Spinal cord (tissue), 10 donors: ENCODE measurements around the gene HOXC5. TPM values are rescaled to one million over a fixed set of nuclear protein-coding genes. Genes with fewer than 3 reads are reported as not detected.
A peak's percentile ranks its signal among the peaks of the same experiment; 100 is the strongest.

Experiments
- DNase-seq, 6 donors: peaks; one replicate each; pipeline versions ENCODE4 v3.0.0 to v3.0.0-alpha.2; 2013 to 2015; ENCODE audit warnings: low spot score in 6 of 6, low read depth in 4 of 6
- H3K27ac ChIP-seq: one replicate; pipeline ENCODE4 v1.5.1; 2013; ENCODE audit warnings: low read depth, low read length, control low read depth
- H3K27me3 ChIP-seq: one replicate; pipeline ENCODE4 v1.6.1; 2013; ENCODE audit warnings: low read length; ENCODE audit not compliant: control insufficient read depth, insufficient read depth
- H3K36me3 ChIP-seq: one replicate; pipeline ENCODE4 v1.6.1; 2013; ENCODE audit warnings: low read length; ENCODE audit not compliant: control insufficient read depth, insufficient read depth
- H3K4me1 ChIP-seq: one replicate; pipeline ENCODE4 v1.6.1; 2013; ENCODE audit warnings: low read length; ENCODE audit not compliant: control insufficient read depth, insufficient read depth
- H3K4me3 ChIP-seq: one replicate; pipeline ENCODE4 v1.5.1; 2013; ENCODE audit warnings: low read depth, low read length, control low read depth
- H3K9me3 ChIP-seq: one replicate; pipeline ENCODE4 v1.6.1; 2013; ENCODE audit warnings: low read length; ENCODE audit not compliant: control insufficient read depth, insufficient read depth
- WGBS: methylation state at CpG from one replicate; pipeline ENCODE4 v1.1.5; 2013; ENCODE audit warnings: missing lambda C conversion rate; ENCODE audit not compliant: insufficient coverage; 5-methylcytosine and 5-hydroxymethylcytosine counted together
- polyA plus RNA-seq, 2 donors: library from polyadenylated mRNA; unstranded; fragments of 120-200 nt; gene quantifications; one replicate each; pipeline ENCODE4 v1.2.1, GENCODE V29; 2013; ENCODE audit not compliant: insufficient read length in 2 of 2
- total RNA-seq, 2 donors: library from RNA; depleted of rRNA in 1 of 2; stranded (reverse); fragments of 120-200 nt in 1 of 2; fragments of >200 nt in 1 of 2; gene quantifications; one replicate each; pipeline versions ENCODE4 v1.2.3 to v1.2.4, GENCODE V29; 2013 to 2014
- donor health status: healthy.

HOXC5 gene
- total and polyA plus RNA-seq, 4 donors = 2.4 to 16.3 (median 8.1) TPM

DNA sequence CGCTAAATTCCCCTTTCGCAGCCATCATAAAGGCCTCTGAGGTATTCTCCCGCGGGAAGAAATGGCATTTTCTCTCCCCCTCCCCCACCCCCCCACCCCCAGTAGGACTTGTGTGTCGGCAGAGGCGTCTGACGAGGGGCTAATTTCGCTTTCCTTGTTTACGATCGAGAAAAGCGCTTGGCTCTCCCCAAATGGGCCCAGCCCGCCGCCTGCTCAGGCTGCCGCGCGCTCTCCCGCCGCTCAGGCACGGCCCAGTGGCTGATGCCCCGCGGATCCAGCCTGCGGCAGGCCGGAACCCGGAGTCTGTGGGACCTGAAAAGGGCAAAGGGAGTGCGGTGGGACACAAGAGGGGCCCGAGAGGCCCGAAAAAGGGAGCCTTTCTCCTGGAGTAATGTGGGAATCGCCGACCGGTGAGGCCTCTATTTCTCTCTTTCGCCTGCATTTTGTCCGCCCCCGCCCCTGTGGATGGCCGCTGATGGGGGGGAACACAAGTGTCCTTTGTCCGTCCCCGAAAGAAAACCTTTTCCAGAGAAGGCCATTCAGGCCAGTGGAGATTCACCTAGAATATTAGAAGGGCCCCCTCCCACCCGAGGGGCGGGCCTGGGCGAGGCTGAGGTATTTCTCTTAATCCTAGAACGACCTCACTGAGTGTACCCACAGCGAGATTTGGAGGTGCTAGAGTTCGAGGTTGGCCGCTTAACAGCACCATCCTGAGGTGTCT, 13.6 kb upstream of the HOXC5 start:
- H3K27me3 ChIP-seq = no peaks in the 10 kb centered on the region
- peak overlapping the region; percentile 100 for H3K27ac ChIP-seq
- peak in 1 of 6 donors; percentile 78 for DNase-seq
- H3K4me1 ChIP-seq = peaks cover 89% of the 10 kb centered on the region
- no peaks in the 10 kb centered on the region for H3K36me3 ChIP-seq
- peak overlapping the region; percentile 88 for H3K4me3 ChIP-seq
- H3K9me3 ChIP-seq = no peaks in the 10 kb centered on the region
- WGBS = 11% methylated on average over 31 of the region's 43 CpGs

DNA sequence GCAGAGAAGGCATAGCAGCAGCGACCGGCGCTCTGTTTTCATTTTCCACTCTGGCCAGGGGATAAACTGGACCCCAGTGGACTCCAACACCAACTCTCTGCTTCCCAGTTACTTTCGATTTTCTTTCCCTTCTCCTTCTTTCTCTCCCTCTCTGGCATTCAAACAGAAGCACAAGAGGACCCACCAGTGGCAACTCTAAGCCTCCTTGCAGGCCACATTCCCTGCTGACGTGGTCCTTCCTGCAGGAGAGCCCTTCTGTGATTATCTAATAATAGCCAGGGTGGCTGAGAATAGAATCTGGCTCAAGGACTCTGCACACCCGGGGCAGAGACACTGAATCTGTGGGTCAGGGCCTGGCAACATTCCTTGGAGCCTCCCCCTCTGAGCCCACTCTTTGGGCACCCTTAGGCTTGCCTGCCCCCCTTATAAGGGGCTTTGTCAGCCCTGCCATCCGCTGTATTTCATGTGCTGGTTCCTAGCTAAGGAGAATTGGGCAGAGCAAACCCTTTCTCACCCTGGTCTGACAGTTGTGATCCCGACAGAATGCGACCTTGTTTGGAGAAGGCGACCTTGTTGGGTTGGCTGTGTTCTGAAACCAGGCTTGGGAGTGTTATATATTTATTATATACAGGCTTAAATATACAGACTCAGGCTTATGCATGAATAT, 12.8 kb upstream of the HOXC5 start:
- peak overlapping the region; percentile 88 for H3K4me3 ChIP-seq
- H3K27ac ChIP-seq = peak overlapping the region; percentile 100
- no peaks in the 10 kb centered on the region for H3K36me3 ChIP-seq
- H3K27me3 ChIP-seq = no peaks in the 10 kb centered on the region
- DNase-seq = peak in 1 of 6 donors; percentile 53
- 22% methylated on average over 7 of the region's 10 CpGs for WGBS
- H3K4me1 ChIP-seq = peaks cover 89% of the 10 kb centered on the region
- no peaks in the 10 kb centered on the region for H3K9me3 ChIP-seq

DNA sequence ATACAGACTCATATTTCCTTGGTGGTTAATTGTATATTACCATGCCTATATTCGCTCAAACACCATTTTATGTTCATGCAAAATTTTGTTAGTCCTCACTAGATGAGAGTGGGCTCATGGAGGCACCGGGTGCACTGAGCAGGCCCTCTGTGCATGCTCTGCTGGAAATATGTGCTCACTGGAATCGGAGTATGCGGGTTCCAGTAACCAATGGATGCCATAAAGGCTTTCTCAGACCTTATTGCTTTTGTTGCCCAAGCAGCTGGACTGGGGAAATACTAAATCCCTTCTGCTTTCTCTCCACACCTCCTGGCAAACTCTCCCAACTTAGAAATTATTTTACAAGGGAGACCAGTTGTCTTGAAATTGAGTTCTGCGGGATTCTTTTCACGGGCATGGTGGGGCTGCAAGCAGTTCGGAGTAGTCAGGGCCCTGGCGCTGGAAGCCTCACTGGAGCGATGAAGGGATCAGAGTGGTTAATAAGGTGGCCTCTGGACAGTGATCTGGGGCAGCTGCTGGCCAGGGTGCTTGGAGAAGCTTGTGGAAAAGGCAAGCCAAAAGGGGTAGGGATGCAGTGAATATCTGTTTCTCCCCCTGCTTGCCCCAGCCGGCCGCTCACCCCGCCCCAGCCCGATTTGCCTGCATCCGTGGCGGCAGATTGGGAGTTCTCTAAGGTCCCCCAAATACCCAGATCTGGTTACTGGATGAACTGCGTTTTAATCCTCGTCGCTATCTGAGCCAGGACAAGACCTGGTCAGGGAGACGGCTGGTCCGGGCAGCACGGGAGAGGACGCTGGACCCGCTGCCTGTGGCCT, 12.1 kb upstream of the HOXC5 start:
- WGBS = 31% methylated on average over 22 of the region's 23 CpGs
- H3K4me3 ChIP-seq = peak overlapping the region; percentile 88
- H3K9me3 ChIP-seq = no peaks in the 10 kb centered on the region
- no peaks in the 10 kb centered on the region for H3K36me3 ChIP-seq
- H3K27ac ChIP-seq = peak overlapping the region; percentile 100
- DNase-seq = peak in 1 of 6 donors; percentile 60
- H3K27me3 ChIP-seq = no peaks in the 10 kb centered on the region
- H3K4me1 ChIP-seq = peaks cover 86% of the 10 kb centered on the region

DNA sequence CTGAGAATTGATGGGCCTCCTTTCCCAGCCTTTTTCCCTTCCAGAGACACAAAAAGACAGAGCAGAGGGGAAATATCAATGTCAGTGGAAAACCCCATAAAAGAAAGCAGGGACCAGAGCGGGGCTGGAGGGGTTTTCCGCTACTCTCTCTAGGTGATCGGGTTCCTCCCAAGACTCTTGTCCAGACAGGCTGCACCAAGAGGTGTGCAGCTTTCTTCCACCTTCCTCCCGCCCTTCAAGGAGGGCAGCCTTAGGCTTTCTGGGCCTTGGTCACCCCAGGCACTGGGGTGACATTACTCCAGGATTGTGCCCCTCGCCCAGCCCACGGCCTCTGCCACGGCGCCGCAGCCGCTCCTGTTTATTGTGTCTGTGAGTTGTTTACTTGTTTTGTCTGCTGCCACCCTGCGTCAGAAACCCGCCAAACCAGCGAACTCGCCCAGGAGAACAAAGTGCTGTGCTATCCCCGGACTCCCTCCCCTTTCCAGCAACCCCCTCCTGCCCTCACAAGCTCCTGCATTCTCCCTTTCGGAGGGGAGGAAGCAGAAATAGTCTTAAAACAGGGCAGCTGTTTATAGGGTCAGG, 11.3 kb upstream of the HOXC5 start:
- H3K4me3 ChIP-seq = peak overlapping the region; percentile 88
- no peaks in the 10 kb centered on the region for H3K27me3 ChIP-seq
- WGBS = 20% methylated on average over 3 of the region's 16 CpGs

DNA sequence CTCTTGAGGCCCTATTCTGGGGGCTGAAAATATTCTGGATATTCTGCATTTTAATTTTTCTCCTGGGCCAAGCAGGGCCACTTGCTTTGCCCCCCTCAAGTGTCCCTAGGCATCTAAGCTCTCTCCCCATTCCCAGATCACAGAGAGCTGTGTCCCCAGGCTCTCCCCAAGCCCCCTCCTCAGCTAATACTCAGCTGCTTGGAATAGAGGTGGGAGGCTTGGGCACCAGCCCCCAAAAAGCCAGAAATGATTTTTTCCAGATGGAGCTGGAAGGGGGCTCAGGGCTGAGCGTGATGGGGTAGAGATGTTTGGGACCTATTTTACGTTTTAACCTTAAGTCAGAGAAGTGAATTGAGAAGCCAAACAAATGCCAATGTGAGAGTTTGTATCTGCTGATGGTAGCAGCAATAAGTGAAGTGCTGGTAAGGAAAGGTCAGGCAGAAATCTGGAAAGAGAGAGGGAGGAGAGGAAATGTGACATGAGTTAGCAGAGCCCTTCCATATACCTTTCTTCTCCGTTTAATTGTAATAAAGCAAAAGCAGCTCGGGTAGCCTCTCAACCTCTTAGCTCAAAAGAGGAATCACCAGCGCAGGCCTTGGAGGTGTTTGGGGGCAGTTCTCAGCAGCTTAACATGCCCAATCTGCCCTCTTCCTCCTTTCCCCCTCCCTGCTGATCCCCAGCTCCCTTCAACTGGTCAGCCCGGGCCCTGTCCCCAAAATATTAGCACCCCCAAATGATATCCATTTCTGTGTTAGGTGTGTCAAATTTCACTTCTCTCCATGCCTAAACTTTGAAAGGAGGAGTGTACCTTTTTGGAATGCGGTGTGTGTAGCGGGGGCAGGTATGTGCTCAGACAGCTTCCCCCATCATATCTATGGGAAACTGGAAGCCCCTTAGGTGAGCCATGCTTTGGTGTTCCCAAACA, 9.6 kb upstream of the HOXC5 start:
- DNase-seq = peak in 1 of 6 donors; percentile 40
- WGBS = 31% methylated on average over 2 of the region's 8 CpGs
- Histone ChIP-seq H3K36me3 (no peaks in the 10 kb centered on the region), H3K27ac (peak overlapping the region; percentile 100), H3K4me3 (peak overlapping the region; percentile 39), H3K9me3 (no peaks in the 10 kb centered on the region), H3K4me1 (peaks cover 84% of the 10 kb centered on the region), H3K27me3 (no peaks in the 10 kb centered on the region)

More for the DNA sequence above, 11.3 kb upstream of the HOXC5 start:
- Histone ChIP-seq H3K4me1 (peaks cover 85% of the 10 kb centered on the region), H3K9me3 (no peaks in the 10 kb centered on the region), H3K36me3 (no peaks in the 10 kb centered on the region), H3K27ac (peak overlapping the region; percentile 100)
- DNase-seq = peak in 2 of 6 donors; percentile 79 to 95

DNA sequence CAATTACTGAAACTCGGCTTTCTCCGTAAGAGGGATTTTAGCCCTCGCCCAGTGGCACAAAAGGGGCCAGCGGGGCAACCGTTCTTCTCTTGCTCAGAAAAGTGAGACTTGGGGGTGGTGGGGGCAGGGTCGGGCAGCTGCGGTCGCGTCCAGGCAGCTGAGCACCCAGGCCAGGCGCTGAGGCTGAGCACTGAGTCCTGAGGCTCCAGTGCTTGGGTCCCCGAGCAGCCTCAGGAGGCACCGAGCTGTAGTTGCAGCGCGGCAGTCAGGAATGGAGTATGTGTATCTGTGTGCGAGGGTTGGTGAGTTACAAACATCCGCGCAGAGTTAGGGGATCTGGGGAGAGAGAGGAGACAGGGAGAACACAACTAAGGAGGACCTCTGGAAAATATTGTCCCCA, 8.7 kb upstream of the HOXC5 start:
- peaks cover 4% of the 10 kb centered on the region for H3K36me3 ChIP-seq
- H3K9me3 ChIP-seq = no peaks in the 10 kb centered on the region
- 15% methylated on average over 12 of the region's 17 CpGs for WGBS
- DNase-seq = peak in 1 of 6 donors; percentile 75
- peaks cover 86% of the 10 kb centered on the region for H3K4me1 ChIP-seq
- peak overlapping the region; percentile 39 for H3K4me3 ChIP-seq
- no peaks in the 10 kb centered on the region for H3K27me3 ChIP-seq
- peak overlapping the region; percentile 100 for H3K27ac ChIP-seq

DNA sequence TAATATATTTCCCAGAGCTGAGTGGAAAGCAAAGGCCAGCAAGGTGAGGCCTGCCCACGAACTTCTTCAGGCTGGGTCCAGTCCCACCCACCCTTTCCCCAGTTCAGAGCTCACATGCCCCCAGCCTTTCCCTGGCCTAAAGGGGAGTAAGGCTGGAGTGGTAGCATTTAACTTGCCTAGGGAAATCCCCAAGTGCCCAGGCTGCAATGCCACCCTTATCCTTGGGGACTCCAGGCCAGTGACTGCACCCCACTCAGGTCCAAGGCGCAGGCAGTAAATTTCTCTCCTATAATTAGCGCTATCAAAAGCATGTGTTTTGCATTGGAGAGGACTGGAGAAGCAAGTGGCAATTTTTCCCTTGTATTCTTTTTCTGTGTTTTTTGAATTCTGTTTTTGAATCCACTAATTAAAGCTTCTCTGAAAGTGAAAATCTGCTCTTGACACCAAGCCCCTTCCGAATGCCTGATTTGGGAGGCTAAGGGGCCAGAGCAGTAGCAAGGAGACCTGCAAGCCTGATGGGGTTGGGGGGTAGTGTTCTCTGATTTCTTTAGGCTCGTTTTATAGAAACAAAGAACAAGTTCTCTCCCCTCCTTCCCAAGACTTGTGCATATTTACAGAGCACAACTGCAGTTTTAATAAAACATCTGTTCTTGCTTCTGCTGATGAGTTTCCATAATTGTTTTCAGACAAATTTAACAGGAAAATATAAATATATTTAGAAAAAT, 8.1 kb upstream of the HOXC5 start:
- Histone ChIP-seq H3K27me3 (no peaks in the 10 kb centered on the region), H3K4me1 (peaks cover 84% of the 10 kb centered on the region)
- DNase-seq = peak in 1 of 6 donors; percentile 62

More for the DNA sequence above, 8.1 kb upstream of the HOXC5 start:
- Histone ChIP-seq H3K4me3 (peak overlapping the region; percentile 39), H3K27ac (peak overlapping the region; percentile 100), H3K9me3 (no peaks in the 10 kb centered on the region), H3K36me3 (peaks cover 7% of the 10 kb centered on the region)
- whole genome bisulfite sequencing = no CpG with 5 or more reads among the region's 5 CpGs
